HG03196 (cell line): ENCODE data around the gene NFAT5.
"Not testable (repeated sequence)": the region's sequence is repeated elsewhere in the genome, so short reads cannot be mapped to it uniquely, and the experiment has no call there.

Source experiments
- ATAC-seq: cut with Tn5 transposase; IDR thresholded peaks from one replicate; pipeline ENCODE4 v1.9.1; 2021; ENCODE audit not compliant: unreplicated experiment

Gene NFAT5, protein sequence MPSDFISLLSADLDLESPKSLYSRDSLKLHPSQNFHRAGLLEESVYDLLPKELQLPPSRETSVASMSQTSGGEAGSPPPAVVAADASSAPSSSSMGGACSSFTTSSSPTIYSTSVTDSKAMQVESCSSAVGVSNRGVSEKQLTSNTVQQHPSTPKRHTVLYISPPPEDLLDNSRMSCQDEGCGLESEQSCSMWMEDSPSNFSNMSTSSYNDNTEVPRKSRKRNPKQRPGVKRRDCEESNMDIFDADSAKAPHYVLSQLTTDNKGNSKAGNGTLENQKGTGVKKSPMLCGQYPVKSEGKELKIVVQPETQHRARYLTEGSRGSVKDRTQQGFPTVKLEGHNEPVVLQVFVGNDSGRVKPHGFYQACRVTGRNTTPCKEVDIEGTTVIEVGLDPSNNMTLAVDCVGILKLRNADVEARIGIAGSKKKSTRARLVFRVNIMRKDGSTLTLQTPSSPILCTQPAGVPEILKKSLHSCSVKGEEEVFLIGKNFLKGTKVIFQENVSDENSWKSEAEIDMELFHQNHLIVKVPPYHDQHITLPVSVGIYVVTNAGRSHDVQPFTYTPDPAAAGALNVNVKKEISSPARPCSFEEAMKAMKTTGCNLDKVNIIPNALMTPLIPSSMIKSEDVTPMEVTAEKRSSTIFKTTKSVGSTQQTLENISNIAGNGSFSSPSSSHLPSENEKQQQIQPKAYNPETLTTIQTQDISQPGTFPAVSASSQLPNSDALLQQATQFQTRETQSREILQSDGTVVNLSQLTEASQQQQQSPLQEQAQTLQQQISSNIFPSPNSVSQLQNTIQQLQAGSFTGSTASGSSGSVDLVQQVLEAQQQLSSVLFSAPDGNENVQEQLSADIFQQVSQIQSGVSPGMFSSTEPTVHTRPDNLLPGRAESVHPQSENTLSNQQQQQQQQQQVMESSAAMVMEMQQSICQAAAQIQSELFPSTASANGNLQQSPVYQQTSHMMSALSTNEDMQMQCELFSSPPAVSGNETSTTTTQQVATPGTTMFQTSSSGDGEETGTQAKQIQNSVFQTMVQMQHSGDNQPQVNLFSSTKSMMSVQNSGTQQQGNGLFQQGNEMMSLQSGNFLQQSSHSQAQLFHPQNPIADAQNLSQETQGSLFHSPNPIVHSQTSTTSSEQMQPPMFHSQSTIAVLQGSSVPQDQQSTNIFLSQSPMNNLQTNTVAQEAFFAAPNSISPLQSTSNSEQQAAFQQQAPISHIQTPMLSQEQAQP (N-terminal part only)

DNA sequence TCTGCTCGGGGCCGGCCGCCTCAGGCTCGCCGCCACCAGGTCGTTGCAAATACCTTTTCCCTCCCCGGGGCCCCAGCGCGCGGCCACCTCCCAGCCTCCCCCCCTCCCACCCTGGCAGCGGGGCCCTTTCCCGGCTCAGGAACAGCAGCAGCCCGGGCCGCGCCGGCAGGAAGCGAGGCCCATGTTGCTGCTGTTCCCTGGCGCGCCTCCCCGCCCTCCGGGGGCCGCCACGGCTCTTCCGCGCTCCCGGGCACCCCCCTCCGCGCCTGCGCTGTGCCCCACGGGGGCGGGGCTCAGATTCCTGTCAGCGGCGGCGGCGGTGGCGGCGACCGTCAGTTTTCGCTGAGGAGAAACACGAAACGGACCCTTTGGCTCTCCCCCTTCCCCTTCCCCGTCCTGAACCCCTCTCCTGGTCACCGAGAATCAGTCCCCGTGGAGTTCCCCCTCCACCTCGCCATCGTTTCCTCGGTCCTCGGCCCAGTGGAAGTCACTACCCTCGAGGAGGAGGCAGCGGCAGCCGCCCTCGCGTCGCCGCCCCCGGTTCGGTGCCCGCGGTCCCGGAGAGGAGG, at the start of gene NFAT5:
NFAT5 (plus strand) TSS at position 296 of the 569 bp plus-strand sequence. CDS start 336 bp downstream, outside the sequence.
- ATAC-seq: peak; percentile 45

DNA sequence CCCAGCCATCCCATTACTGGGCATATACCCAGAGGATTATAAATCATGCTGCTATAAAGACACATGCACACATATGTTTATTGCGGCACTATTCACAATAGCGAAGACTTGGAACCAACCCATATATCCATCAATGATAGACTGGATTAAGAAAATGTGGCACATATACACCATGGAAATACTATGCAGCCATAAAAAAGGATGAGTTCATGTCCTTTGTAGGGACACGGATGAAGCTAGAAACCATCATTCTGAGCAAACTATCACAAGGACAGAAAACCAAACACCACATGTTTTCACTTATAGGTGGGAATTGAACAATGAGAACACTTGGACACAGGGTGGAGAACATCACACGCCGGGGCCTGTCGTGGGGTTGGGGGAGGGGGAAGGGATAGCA, 47.9 kb upstream of the NFAT5 start:
- ATAC-seq: not testable (repeated sequence)

DNA sequence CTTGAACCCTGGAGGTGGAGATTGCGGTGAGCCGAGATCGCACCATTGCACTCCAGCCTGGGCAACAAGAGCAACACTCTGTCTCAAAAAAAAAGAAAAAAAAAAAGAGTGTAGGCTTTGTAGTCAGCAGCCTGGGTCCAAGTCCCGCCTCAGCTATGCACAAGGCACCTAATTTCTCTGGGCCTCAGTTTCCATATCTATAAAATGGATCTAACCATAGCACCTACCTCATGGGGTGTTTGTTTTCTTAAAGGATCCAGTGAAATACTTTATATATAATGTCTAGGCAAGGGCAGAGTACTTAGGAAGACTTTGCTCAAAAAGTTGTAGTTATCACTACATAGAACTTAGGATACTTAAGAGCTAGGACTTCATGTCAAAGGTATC, 45.4 kb upstream of the NFAT5 start:
- ATAC-seq: no peak

DNA sequence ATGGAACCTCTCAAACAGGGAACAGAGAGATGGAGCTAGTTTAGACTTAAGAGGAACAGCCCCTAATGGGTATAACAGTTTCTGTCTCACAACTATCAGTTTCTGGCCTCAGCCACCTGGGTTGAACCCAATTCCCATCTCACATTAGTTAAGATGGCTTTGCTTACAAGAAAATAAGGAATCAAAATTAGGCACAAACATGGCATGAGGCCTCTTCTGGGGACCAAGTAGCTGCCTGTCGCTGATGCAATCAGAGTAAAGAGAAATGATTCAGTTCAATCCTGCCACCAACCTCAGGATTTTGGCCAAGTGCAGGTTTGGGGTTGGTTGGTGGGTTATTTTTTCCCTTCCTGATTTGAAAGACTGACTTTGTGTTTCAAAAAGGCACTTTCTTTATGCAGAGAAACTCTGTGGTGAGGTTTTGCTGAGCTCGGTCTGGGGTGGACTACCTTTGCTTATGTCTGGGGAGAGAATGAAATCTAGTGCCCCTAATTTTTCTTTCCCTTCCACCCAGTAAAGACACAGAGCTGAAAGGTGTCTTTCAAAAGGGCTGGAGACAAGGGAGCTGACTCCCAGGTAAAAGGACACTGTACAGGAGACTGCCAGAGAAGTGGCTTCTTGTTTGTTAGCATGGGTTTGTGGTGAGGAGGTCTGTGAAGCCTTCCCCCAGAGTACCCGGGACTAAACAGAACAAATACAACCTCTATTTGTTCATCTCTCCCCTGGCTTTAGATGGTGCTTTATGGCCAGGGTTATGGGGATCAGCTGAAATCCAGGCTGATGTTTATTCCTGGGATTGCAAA, 44.8 kb upstream of the NFAT5 start:
- ATAC-seq: peak; percentile 55

DNA sequence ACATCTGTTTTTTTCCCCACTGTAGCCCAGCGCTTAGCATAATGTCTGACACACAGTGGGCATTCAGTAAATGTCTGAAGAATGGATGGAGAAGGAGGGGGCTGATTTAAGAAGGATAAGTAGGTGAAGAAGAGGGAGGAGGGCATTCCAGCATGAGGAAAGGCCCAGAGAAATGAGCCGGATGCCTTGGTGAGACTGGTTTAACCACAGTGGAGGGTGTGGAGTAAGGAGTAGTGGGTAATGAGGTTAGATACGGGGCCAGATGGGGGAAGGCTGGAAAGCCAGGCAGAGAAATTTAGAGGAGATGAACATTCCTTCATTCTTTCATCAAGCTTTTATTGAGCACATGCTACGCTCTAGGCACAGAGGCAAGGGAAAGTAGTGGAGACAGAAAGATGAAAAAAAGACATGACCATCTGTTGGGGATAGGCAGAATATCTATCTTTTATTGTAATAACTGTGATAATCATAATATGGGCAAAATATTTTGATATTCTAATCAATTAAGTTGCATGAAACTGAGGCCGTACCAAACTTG, 43.7 kb upstream of the NFAT5 start:
- ATAC-seq: no peak

DNA sequence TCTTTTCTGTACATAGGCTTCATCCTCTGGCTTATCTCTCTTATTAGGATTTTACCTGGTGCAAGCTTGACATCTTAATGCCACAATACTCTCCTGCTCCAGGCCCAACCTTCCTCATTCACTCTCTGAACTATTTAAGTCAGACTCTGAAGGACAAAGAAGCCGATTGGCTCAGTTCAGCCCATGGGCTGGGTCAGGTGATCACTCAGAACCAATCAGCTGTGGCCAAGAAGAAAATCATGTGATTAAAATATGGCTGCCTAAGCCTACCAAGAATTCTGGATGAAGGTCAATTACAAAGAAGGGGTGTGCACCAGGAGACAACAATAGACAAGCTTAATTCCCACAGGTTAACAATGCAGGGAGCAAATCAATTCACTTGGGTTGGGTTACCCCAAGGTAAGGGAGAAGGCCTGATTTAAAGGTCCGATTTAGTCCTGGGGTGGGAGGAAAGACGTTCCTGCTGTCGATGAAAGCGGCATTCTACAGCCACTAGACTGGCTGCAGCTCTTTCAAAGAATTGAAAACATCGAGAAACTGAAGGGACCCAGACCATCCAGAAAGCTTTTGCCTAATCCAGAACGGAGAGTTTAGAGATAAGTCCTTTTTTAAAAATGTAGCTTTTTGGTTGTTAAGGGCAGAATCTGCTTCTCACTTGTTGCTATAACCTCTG, 42.9 kb upstream of the NFAT5 start:
- ATAC-seq: no peak

DNA sequence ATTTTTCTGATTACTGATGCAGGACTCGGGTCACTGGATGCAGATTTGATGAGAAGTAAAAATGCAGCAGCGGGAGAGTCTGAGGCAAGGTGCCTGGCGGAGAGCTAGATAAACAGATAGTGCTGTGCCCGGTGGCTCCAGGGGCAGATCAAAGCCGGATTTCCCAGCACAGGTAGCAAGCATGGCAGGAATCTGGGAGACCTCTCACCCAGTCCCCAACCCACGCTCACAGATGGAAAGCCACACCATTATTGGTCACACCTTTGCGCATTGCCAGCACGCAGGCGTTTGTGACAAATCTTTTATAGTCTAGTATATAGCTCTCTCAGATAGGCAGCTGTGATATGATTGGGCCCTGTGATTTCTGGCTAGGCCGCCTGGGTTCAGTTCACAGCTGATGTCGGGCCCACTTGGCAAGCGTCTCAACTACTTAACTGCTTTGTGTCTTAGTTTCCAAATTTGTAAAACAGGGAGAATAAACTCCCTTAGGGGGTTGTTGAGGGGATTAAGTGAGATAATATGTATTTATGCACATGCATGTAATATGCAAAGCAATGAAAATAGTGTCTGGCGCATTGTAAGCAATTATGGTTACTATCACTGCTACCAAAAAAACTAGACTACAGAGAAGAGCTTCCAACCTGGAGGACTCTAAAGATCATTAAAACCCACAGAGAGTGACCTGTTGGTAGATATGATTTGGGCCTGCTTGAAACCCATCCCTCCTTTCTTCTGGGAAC, 42.0 kb upstream of the NFAT5 start:
- no peak for ATAC-seq

DNA sequence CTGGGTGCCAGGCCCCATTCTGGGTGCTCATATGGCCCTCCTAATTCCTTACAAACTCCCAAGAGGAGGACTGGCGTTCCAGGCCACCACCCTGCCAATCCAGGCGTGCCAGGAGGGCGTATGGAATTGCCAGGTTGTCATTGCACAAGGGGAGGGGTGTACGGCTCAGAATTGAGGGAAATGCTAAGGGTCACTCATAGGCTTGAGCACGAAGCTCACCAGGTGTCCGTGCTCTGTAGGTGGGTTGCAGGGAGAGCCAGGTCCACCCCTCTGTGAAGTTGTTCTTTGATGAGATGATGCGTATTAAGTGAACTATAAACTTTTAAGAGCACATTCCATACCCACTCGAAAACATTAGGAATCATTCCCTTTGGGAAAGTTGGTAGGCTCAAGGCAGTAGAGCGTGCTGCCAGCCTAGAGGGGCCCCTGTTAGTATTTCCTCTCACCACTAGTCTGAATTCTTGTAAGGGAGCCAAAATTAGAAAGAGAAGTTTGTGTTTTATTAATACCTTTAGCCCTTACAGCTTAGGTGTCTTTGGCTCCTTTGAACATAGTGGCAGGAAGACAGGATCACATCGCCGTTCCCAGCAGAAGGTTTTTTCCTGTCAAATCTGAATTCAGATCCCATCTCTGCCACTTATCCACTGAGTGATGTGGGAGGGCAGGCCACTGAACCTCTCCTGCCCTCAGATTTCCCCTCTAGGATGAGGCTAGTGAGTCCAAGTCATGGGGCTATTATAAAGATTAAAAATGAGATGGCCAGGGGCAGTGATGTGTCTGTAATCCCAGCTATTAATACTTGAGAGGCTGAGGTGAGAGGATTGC, 38.7 kb upstream of the NFAT5 start:
- no peak for ATAC-seq

DNA sequence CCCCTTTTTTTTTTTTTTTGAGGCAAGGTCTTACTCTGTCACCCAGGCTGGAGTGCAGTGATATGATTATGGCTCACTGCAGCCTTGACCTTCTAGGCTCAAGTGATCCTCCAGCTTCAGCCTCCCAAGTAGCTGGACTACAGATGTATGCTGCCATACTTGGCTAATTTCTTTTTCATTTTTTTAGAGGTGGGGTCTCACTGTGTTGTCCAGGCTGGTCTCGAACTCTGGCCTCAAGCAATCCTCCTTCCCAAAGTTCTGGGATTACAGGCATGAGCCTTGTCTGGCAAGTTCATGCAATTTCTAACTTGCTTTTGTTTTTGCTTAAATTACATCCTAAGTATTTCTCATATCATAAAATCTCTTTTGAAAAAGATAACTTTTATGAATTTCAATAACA, 33.8 kb upstream of the NFAT5 start:
- no peak for ATAC-seq

DNA sequence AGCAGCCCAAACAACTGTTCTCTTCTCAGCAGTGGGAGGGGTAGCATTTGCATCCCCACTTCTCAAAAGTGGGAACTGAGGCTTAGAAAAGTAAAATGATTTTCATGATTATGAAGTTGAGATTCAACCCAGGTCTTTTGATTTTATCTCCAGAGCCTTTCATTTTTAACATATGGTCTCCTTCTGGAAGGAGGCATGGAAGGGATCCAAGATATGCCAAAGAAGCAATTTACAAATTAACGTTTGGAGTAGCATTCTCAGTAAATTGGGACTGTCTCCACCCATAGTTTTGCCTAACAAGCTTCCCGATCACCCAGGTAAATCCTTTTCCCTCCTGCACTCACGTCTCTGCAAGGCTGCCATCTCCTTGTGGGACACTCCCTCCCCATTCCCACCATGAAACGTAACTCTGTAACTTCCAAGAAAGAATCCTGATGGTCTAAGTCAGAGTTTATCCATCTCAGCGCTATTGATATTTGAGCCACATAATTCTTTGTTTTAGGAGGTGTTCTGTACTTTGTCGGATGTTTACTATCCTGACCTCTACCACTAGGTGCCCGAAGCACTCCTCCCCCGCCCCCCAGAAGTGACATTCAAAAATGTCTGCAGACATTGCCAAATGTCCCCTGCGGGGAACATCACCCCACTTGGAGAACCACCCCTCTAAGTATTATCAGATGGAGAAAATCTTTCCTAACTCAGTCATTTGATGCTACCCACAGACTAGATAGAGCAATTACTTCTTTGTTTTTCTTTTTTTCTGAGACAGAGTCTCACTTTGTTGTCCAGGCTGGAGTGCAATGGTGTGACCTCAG, 32.9 kb upstream of the NFAT5 start:
- no peak for ATAC-seq

DNA sequence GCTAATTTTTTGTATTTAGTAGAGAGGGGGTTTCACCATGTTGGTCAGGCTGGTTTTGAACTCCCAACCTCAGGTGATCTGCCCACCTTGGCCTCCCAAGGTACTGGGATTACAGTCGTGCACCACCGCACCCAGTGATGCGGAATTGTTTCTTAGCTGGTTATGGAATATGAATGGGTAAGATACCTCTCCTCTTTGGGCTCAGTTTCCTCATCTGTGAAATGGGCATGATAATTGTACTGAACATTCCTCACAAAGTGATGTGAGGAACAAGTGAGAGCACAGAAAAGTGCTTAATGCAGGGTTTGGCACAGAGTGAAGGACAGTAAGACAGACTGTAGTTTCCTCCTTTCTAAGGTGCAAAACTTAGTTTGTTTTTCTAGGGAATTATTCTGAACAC, 31.0 kb upstream of the NFAT5 start:
- no peak for ATAC-seq

DNA sequence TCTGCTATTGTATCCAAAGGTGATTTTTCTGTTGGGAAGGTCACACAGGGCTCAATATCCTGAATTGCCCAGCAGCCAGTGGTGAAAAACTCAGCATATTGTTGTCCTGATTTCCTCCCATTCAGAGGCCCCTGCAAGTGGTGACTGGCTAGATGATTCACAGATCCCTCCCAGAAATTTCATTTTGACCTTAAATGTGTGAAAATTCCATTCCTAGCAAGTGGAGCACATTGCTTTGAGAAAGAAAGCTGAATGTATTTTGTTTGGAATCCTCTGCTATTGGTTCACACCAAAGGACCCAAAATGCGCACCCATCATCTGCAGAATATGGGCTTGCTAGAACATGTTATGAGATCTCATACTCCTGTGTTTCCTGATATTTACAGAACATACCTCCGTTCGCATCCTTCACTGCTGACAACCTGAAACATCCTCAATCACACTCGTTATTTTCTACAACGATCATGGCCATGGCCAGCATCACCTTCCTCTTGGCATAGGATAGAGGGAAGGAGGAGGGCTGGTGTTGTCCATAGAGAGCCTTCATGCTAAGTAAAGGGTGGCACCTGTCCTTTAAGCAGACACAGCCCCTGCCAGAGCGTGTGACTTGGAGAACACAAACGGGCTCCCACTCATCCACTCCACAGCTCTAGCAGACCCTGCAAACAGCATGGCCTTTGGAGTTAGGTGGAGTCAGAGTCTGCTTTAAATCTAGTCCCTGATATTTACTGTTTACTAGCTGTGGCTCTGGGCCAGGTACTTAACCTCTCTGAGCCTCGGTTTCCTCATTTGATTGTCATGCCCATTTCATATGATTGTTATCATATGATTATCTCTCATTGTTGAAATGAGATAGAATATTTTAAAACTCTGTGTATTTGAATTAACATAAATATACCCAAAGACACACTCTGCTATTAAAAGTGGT, 30.4 kb upstream of the NFAT5 start:
- no peak for ATAC-seq

DNA sequence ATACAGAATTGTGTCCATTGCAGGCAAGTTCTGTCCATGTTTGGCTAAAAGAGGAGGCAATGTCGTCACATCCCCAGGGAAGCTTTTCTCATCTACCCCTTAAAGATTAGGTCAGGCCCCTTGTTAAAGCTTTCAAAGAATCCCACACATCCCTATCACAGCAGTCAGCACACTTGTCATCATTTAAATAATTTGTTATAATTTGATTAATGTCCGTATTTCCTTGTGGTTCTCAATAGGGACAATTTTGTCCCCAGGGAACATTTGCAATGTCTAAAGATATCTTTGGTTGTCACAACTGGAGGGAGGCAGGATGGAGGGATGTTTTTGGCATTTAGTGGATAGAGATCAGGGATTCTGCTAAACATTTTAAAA, 28.1 kb upstream of the NFAT5 start:
- no peak for ATAC-seq

DNA sequence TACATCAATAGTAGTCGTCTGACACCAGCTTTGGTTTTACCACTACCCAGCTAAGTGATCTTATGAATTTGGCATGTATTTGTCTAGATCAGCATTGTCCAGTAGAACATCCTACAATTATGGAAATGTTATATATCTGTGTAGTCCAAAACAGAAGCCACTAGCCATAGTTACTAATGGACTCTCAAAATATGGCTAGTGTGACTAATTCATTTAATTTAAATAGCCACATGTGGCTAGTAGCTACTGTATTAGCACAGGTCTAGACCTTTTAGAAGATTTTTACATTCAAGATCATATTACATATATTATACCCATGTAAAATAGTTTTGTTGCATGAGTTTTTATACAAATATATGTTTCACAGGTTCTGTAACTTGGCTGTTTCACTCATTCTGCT, 27.0 kb upstream of the NFAT5 start:
- ATAC-seq: no peak

DNA sequence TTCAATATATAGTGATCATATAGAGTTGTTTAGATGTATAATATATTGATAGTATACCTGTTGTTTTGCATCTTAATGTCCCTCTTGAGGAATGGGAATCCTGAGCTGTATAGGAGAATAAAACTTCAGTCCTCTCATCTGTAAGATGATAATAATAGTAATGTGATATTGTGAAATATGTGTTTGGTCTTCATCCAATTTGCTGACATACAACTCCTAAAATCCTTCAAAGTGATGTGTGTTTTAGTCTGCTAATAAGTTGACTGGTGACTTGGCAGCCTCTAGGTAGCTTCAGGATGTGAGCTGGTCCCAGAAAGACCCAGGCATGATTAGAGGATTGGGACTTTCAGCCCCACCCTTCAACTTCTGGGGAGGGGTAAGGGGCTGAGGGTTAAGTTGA, 22.8 kb upstream of the NFAT5 start:
- no peak for ATAC-seq

DNA sequence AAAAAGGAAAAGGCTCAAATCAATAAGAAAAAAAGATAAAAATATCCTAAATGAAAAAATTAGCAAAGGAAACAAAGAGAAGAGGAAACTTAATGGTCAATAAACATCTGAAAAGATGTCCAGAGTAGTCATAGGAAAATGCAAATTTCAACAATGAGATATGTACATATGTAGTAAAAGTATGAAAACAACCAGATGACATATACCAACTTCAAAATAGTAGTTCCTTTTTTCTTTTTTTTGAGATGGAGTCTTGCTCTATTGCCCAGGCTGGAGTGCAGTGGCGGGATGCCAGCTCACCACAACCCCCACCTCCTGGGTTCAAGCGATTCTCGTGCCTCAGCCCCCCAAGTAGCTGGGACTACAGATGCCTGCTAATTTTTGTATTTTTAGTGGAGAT, 21.7 kb upstream of the NFAT5 start:
- no peak for ATAC-seq
